Transverse colon (tissue), 4 donors: ENCODE results near the gene TMEM187. TPM values are rescaled to one million over a fixed set of nuclear protein-coding genes. Genes with fewer than 3 reads are reported as not detected.

ENCODE experiments used
- DNase-seq: peaks from one replicate; pipeline ENCODE4 v3.0.0-alpha.2; 2019
- H3K27ac ChIP-seq, 4 donors: fragments of 200-600 bp; sonication (generic); 2 replicates each; pipeline ENCODE4 v1.5.1; 2016 to 2018; ENCODE audit warnings: inconsistent platforms in 4 of 4
- H3K27me3 ChIP-seq: fragments of 200-600 bp; sonication (generic); 2 replicates; pipeline ENCODE4 v1.5.1; 2017; ENCODE audit warnings: inconsistent platforms
- H3K36me3 ChIP-seq, 4 donors: fragments of 200-600 bp; sonication (generic); 2 replicates each; pipeline ENCODE4 v1.5.1; 2017 to 2019; ENCODE audit warnings: inconsistent platforms in 4 of 4
- H3K4me1 ChIP-seq, 4 donors: fragments of 200-600 bp; sonication (generic); 2 replicates each; pipeline ENCODE4 v1.5.1; 2017 to 2020; ENCODE audit warnings: inconsistent platforms in 4 of 4
- H3K4me3 ChIP-seq, 4 donors: fragments of 200-600 bp; sonication (generic); 1 replicate in 1 of 4; 2 replicates in 3 of 4; pipeline versions ENCODE4 v1.5.1 to v1.6.1; 2017 to 2019; ENCODE audit warnings: inconsistent platforms in 4 of 4
- H3K9me3 ChIP-seq, 2 donors: fragments of 200-600 bp; sonication (generic); 2 replicates each; pipeline ENCODE4 v1.5.1; 2017 to 2019; ENCODE audit warnings: inconsistent platforms in 2 of 2
- CTCF ChIP-seq, 5 experiments: fragments of 200-600 bp in 3 of 5; fragments of 450-650 bp in 2 of 5; sonication (generic) in 3 of 5; IDR thresholded peaks; 1 replicate in 2 of 5; 2 replicates in 3 of 5; pipeline ENCODE4 v1.5.1; 2016 to 2017; ENCODE audit warnings: antibody characterized with exemption in 5 of 5, inconsistent platforms in 3 of 5, mild to moderate bottlenecking in 2 of 5, moderate library complexity in 1 of 5
- EP300 ChIP-seq: sonication (generic); formaldehyde crosslinking; IDR thresholded peaks from one replicate; pipeline ENCODE4 v1.6.1; 2017; ENCODE audit warnings: antibody characterized with exemption, low read depth
- POLR2A ChIP-seq: fragments of 450-650 bp; IDR thresholded peaks from one replicate; pipeline ENCODE4 v1.6.1; 2016; ENCODE audit warnings: antibody characterized with exemption, mild to moderate bottlenecking, moderate library complexity
- POLR2AphosphoS5 ChIP-seq, 3 donors: sonication (generic); formaldehyde crosslinking; IDR thresholded peaks; one replicate each; pipeline ENCODE4 v1.6.1; 2016; ENCODE audit warnings: antibody characterized with exemption in 3 of 3
- WGBS, 2 donors: methylation state at CpG; one replicate each; pipeline ENCODE4 v1.1.5; 2018; ENCODE audit warnings: low coverage in 1 of 2; 5-methylcytosine and 5-hydroxymethylcytosine counted together
- in situ Hi-C, 4 donors: fragments of 200-750 bp; cut with MboI; loops; one replicate each; pipeline versions ENCODE4 v1.15.0 to v1.15.1; 2017; ENCODE audit warnings: low sequenced_read_pairs in 3 of 4, low pct_ligation_motif_present in 1 of 4, low pct_unique_long_range_greater_than_20kb in 1 of 4
- intact Hi-C: fragments of 100-400 bp; cut with DNase I; formaldehyde crosslinking; loops from one replicate; pipeline ENCODE4 v1.15.1; 2023; ENCODE audit warnings: low total_unique reads
- total RNA-seq, 4 donors: library from RNA; depleted of rRNA; stranded (reverse); fragments of >200 nt; gene quantifications; one replicate each; pipeline ENCODE4 v1.1.0, GENCODE V29; 2016

The TMEM187 gene
- total RNA-seq, 4 donors from 2014 or later, result 1.6 to 11.2 (median 5.5) TPM

- TF ChIP-seq POLR2A, result peak; percentile 39
- no peak for TF ChIP-seq EP300
- peak; percentile 67 for DNase-seq
- 54% methylated on average over 63 of the region's 99 CpGs; no CpG with 5 or more reads in 1 of the 2 donors for WGBS, 2 donors
- in situ Hi-C loops, result no loop called here
- Histone ChIP-seq H3K27me3 (no peaks in the 10 kb centered on the region), H3K4me1 (peaks cover 0 to 24% (median 7%) of the 10 kb centered on the region in 4 donors), H3K27ac (peak within 1 kb of the TSS; percentile 92 to 96 (median 94)), H3K9me3 (no peaks in the 10 kb centered on the region), H3K36me3 (no peaks in the 10 kb centered on the region), H3K4me3 (peak within 1 kb of the TSS; percentile 43 to 67 (median 60))
- intact Hi-C loops, result no loop called here
Observed at GRCh38 chrX:154019633-154020528, 47.3 kb downstream of the TMEM187 start, which contains the start of gene IRAK1. IRAK1 (minus strand) TSS chrX:154019902; CDS start chrX:154019812, 90 bp downstream.

- TF ChIP-seq EP300, result no peak
- no peak for TF ChIP-seq POLR2A
- no peak for TF ChIP-seq POLR2AphosphoS5 (IDR thresholded peaks at IDR 0.05)
- TF ChIP-seq CTCF (IDR thresholded peaks at IDR 0.05), result no peak
- peak overlapping the region in 3 of 4 donors; percentile 58 to 67 (median 61) for H3K4me3 ChIP-seq
- no peaks in the 10 kb centered on the region for H3K36me3 ChIP-seq
- peak overlapping the region; percentile 92 to 96 (median 94) for H3K27ac ChIP-seq
- peaks cover 0 to 24% (median 7%) of the 10 kb centered on the region in 4 donors for H3K4me1 ChIP-seq
- in situ Hi-C loops (no loop called here), intact Hi-C loops (no loop called here)
- DNase-seq, result no peak
- 75% methylated on average over 9 of the region's 9 CpGs; no CpG with 5 or more reads in 1 of the 2 donors for WGBS, 2 donors
- H3K9me3 ChIP-seq, result no peaks in the 10 kb centered on the region
- no peaks in the 10 kb centered on the region for H3K27me3 ChIP-seq
Observed at GRCh38 chrX:154020536-154021115, 48.1 kb downstream of the TMEM187 start.

GRCh38 chrX:154021131-154021611 lies 48.6 kb downstream of the TMEM187 start:
- Histone ChIP-seq H3K4me3 (no peak overlapping the region), H3K9me3 (no peaks in the 10 kb centered on the region), H3K36me3 (no peaks in the 10 kb centered on the region), H3K27ac (peak overlapping the region; percentile 92 to 96 (median 94)), H3K4me1 (peaks cover 0 to 24% (median 7%) of the 10 kb centered on the region in 4 donors), H3K27me3 (no peaks in the 10 kb centered on the region)
- 72% methylated on average over 9 of the region's 11 CpGs; no CpG with 5 or more reads in 1 of the 2 donors for WGBS, 2 donors
- intact Hi-C loops (no loop called here), in situ Hi-C loops (no loop called here)
- no peak for DNase-seq
- TF ChIP-seq POLR2AphosphoS5 (IDR thresholded peaks at IDR 0.05) (no peak), CTCF (IDR thresholded peaks at IDR 0.05) (no peak), POLR2A (no peak)

GRCh38 chrX:154022108-154022507 lies 49.6 kb downstream of the TMEM187 start:
- no peak for DNase-seq
- Histone ChIP-seq H3K4me1 (peaks cover 0 to 24% (median 7%) of the 10 kb centered on the region in 4 donors), H3K27ac (no peak overlapping the region), H3K27me3 (no peaks in the 10 kb centered on the region), H3K4me3 (no peak overlapping the region), H3K9me3 (no peaks in the 10 kb centered on the region), H3K36me3 (no peaks in the 10 kb centered on the region)
- 77% methylated on average over 5 of the region's 5 CpGs; no CpG with 5 or more reads in 1 of the 2 donors for WGBS, 2 donors
- intact Hi-C loops (no loop called here), in situ Hi-C loops (no loop called here)
- no peak for TF ChIP-seq POLR2A
- TF ChIP-seq EP300, result no peak
- TF ChIP-seq CTCF (IDR thresholded peaks at IDR 0.05), result no peak
